Osteoblast (primary cell): ENCODE results near the gene MED13L. TPM values are rescaled to one million over a fixed set of nuclear protein-coding genes. Genes with fewer than 3 reads are reported as not detected.
A peak's percentile ranks its signal among the peaks of the same experiment; 100 is the strongest.

Experiments
- DNase-seq: peaks from one replicate; pipeline ENCODE4 v3.0.0; 2011; ENCODE audit warnings: low spot score, mixed read lengths; ENCODE audit not compliant: insufficient read length; ENCODE audit errors: missing footprints
- H2AFZ ChIP-seq: 2 replicates; pipeline ENCODE4 v1.6.0; 2011; ENCODE audit warnings: mild to moderate bottlenecking, low read length
- H3K27ac ChIP-seq: 2 replicates; pipeline ENCODE4 v1.5.1; 2011; ENCODE audit warnings: mild to moderate bottlenecking, low read depth, low read length, moderate library complexity
- H3K27me3 ChIP-seq: 2 replicates; pipeline ENCODE4 v1.6.0; 2012; ENCODE audit warnings: mild to moderate bottlenecking, control low read depth, inconsistent platforms, low read length, moderate library complexity; ENCODE audit not compliant: insufficient read depth
- H3K36me3 ChIP-seq: 2 replicates; pipeline ENCODE4 v1.5.1; 2011; ENCODE audit warnings: mild to moderate bottlenecking, low read length, control low read depth, moderate library complexity; ENCODE audit not compliant: insufficient read depth
- H3K4me1 ChIP-seq: 2 replicates; pipeline ENCODE4 v1.5.1; 2011; ENCODE audit warnings: mild to moderate bottlenecking, low read length, control low read depth, moderate library complexity; ENCODE audit not compliant: insufficient read depth
- H3K4me2 ChIP-seq: 2 replicates; pipeline ENCODE4 v1.6.0; 2011; ENCODE audit warnings: mild to moderate bottlenecking, low read length; ENCODE audit not compliant: insufficient read depth
- H3K4me3 ChIP-seq: fragments of 200-600 bp; sonication (generic); 3 replicates; pipeline ENCODE4 v1.5.1; 2012; ENCODE audit warnings: mild to moderate bottlenecking, low read length, inconsistent platforms; ENCODE audit not compliant: insufficient read depth
- H3K79me2 ChIP-seq: 2 replicates; pipeline ENCODE4 v1.6.0; 2012; ENCODE audit warnings: mild to moderate bottlenecking, low read length, control low read depth, inconsistent platforms; ENCODE audit not compliant: insufficient read depth
- H3K9me3 ChIP-seq: 2 replicates; pipeline ENCODE4 v1.5.1; 2011; ENCODE audit warnings: low read depth, low read length, control low read depth
- H4K20me1 ChIP-seq: 2 replicates; pipeline ENCODE4 v1.6.0; 2012; ENCODE audit warnings: mild to moderate bottlenecking, low read length, control low read depth; ENCODE audit not compliant: insufficient read depth
- total RNA-seq: library from RNA; depleted of rRNA; stranded (reverse); fragments of >200 nt; gene quantifications from 2 replicates; pipeline ENCODE4 v1.2.3, GENCODE V29; 2012
- TF ChIP-seq, protein P1 (sequence below): IDR thresholded peaks from 2 replicates; pipeline ENCODE4 v1.5.1; 2011; ENCODE audit warnings: mild to moderate bottlenecking, low read depth, low read length, moderate library complexity; ENCODE audit errors: extremely low read depth

Gene MED13L
- total RNA-seq, 1 donor = 359 TPM

- Histone ChIP-seq H3K27me3 (no peaks in the 10 kb centered on the region), H3K4me2 (no peak overlapping the region), H3K36me3 (no peaks in the 10 kb centered on the region), H3K4me3 (no peak overlapping the region), H2AFZ (no peak overlapping the region), H3K9me3 (peaks cover 3% of the 10 kb centered on the region), H4K20me1 (no peaks in the 10 kb centered on the region), H3K4me1 (no peaks in the 10 kb centered on the region), H3K79me2 (no peaks in the 10 kb centered on the region), H3K27ac (no peak overlapping the region)
- DNase-seq = no peak
- TF ChIP-seq, protein P1, sequence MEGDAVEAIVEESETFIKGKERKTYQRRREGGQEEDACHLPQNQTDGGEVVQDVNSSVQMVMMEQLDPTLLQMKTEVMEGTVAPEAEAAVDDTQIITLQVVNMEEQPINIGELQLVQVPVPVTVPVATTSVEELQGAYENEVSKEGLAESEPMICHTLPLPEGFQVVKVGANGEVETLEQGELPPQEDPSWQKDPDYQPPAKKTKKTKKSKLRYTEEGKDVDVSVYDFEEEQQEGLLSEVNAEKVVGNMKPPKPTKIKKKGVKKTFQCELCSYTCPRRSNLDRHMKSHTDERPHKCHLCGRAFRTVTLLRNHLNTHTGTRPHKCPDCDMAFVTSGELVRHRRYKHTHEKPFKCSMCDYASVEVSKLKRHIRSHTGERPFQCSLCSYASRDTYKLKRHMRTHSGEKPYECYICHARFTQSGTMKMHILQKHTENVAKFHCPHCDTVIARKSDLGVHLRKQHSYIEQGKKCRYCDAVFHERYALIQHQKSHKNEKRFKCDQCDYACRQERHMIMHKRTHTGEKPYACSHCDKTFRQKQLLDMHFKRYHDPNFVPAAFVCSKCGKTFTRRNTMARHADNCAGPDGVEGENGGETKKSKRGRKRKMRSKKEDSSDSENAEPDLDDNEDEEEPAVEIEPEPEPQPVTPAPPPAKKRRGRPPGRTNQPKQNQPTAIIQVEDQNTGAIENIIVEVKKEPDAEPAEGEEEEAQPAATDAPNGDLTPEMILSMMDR = no peak
These were observed 31.9 kb upstream of the MED13L start for GRCh38 chr12:116309343-116309742.

GRCh38 chr12:116308647-116309046 lies 31.2 kb upstream of the MED13L start:
- TF ChIP-seq, protein P1 = no peak
- H3K27me3 ChIP-seq = no peaks in the 10 kb centered on the region
- H3K4me2 ChIP-seq = no peak overlapping the region
- no peak for DNase-seq
- no peak overlapping the region for H3K4me3 ChIP-seq
- H4K20me1 ChIP-seq = no peaks in the 10 kb centered on the region
- H3K36me3 ChIP-seq = no peaks in the 10 kb centered on the region
- H3K27ac ChIP-seq = no peak overlapping the region
- H3K9me3 ChIP-seq = peaks cover 3% of the 10 kb centered on the region
- H3K4me1 ChIP-seq = no peaks in the 10 kb centered on the region
- no peak overlapping the region for H2AFZ ChIP-seq
- H3K79me2 ChIP-seq = no peaks in the 10 kb centered on the region

DNA sequence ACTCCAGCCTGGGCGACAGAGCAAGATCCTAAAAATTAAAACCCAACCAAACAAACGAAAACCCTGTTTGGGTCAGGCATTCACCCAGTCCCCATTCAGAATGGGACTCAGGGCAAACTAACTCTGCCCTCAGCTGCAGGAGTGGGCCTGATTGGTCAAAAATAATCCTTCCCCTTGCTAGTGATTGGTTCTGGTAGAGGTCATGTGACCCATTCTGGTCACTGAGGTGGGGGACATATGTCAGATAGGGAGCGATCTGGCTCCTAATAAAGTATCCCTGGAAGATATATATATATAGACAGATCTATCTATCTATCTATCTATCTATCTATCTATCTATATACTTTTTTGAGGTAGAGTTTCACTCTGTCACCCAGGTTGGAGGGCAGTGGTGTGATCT lies 29.5 kb upstream of the MED13L start:
- Histone ChIP-seq H3K4me2 (no peak overlapping the region), H3K79me2 (no peaks in the 10 kb centered on the region), H3K4me1 (no peaks in the 10 kb centered on the region), H3K27ac (no peak overlapping the region), H2AFZ (peak overlapping the region; percentile 57), H3K27me3 (no peaks in the 10 kb centered on the region), H3K9me3 (peaks cover 3% of the 10 kb centered on the region), H3K36me3 (no peaks in the 10 kb centered on the region), H3K4me3 (no peak overlapping the region), H4K20me1 (no peaks in the 10 kb centered on the region)
- no peak for DNase-seq
- TF ChIP-seq, protein P1 = no peak

- TF ChIP-seq, protein P1 = no peak
- no peak for DNase-seq
These were observed 29.0 kb upstream of the MED13L start for GRCh38 chr12:116306506-116306905.

More at GRCh38 chr12:116306506-116306905, 29.0 kb upstream of the MED13L start:
- H3K4me1 ChIP-seq = no peaks in the 10 kb centered on the region
- H3K79me2 ChIP-seq = no peaks in the 10 kb centered on the region
- no peaks in the 10 kb centered on the region for H3K27me3 ChIP-seq
- H3K27ac ChIP-seq = no peak overlapping the region
- no peaks in the 10 kb centered on the region for H4K20me1 ChIP-seq
- no peak overlapping the region for H3K4me3 ChIP-seq
- H3K36me3 ChIP-seq = no peaks in the 10 kb centered on the region
- no peak overlapping the region for H3K4me2 ChIP-seq
- H2AFZ ChIP-seq = peak overlapping the region; percentile 57
- peaks cover 3% of the 10 kb centered on the region for H3K9me3 ChIP-seq
